ENCODE measurements around the gene ZNF785. TPM values are rescaled to one million over a fixed set of nuclear protein-coding genes. Genes with fewer than 3 reads are reported as not detected.
A peak's percentile ranks its signal among the peaks of the same experiment; 100 is the strongest.

ZNF785 gene
- total and polyA plus RNA-seq, 2 of the 13 experiments (the other 11 are each of a cell fraction or from before 2014, with no cell fraction given), result 0.01 TPM; not detected in 1

DNA sequence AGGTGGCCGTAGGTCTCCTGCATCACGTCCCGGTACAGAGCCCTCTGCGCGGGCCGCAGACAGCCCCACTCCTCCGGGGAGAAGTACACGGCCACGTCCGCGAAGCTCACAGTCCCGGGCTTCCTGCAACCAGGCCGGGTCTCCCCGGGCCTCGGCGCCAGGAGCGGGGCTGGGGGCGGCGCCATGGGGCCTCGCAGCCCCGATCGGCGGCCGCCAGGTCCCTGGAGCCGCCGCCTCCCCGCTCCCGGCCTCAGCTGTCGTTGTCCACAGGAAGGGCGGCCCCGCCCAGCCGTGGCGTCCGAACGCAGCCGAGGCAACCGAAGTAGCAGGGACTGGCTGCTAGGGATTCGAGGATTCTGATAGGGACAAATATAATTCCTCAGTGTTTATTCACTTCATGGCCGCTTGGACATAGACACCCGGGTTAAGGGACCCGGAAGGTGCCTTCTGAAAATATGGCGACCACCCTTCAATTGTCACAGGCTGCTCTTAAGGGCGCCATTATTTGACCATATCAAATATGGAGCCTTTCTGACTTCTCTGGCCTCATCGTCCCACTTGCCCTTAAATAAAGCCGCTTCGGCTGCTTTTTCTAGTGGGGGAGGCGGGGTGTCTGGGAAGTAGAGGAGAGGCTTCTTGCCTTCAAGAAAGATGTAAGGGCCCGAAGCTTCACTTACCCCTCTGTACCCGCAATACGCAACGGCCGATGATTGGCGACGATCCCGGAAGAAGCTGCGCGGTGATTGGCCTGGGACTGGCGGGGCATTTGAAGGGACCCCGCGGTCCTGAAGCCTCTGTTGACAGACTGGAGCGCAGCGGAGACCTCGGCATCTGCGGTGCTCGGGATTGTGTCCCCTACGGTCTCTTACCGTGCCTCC, 13.8 kb downstream of the ZNF785 start, which contains the start of gene ZNF688 (continued):
- TF ChIP-seq, protein P1, sequence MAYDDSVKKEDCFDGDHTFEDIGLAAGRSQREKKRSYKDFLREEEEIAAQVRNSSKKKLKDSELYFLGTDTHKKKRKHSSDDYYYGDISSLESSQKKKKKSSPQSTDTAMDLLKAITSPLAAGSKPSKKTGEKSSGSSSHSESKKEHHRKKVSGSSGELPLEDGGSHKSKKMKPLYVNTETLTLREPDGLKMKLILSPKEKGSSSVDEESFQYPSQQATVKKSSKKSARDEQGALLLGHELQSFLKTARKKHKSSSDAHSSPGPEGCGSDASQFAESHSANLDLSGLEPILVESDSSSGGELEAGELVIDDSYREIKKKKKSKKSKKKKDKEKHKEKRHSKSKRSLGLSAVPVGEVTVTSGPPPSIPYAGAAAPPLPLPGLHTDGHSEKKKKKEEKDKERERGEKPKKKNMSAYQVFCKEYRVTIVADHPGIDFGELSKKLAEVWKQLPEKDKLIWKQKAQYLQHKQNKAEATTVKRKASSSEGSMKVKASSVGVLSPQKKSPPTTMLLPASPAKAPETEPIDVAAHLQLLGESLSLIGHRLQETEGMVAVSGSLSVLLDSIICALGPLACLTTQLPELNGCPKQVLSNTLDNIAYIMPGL (CRISPR knock-in tag; IDR thresholded peaks at IDR 0.05; ENCODE audit: borderline replicate concordance in 1 of 2, low read depth in 1 of 2), result peak in 1 of 2 experiments; percentile 80; a peak in 3 of 4 replicates
- no peak for TF ChIP-seq SNAI1 (CRISPR knock-in tag; IDR thresholded peaks at IDR 0.05; ENCODE audit: borderline replicate concordance)
- TF ChIP-seq BHLHE40 (IDR thresholded peaks at IDR 0.05; ENCODE audit: low read length), result no peak; the same call in 1 of the 2 replicates
- TF ChIP-seq, protein P2, sequence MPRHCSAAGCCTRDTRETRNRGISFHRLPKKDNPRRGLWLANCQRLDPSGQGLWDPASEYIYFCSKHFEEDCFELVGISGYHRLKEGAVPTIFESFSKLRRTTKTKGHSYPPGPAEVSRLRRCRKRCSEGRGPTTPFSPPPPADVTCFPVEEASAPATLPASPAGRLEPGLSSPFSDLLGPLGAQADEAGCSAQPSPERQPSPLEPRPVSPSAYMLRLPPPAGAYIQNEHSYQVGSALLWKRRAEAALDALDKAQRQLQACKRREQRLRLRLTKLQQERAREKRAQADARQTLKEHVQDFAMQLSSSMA (CRISPR knock-in tag; IDR thresholded peaks at IDR 0.05), result peak; percentile 92
- no peak for TF ChIP-seq HMGA1 (CRISPR knock-in tag; conservative IDR thresholded peaks at IDR 0.05)
- no peak; the same call in 1 of the 2 replicates for TF ChIP-seq GZF1 (CRISPR knock-in tag; IDR thresholded peaks at IDR 0.05)
- no peak for TF ChIP-seq RELA (CRISPR knock-in tag; IDR thresholded peaks at IDR 0.05)
- TF ChIP-seq ZNF552 (CRISPR knock-in tag; IDR thresholded peaks at IDR 0.05; ENCODE audit: borderline replicate concordance), result no peak
- TF ChIP-seq ZNF510 (CRISPR knock-in tag; IDR thresholded peaks at IDR 0.05; ENCODE audit: low read depth), result peak; percentile 77; the same call in 1 of the 2 replicates
- peak; percentile 80; the same call in 1 of the 2 replicates for TF ChIP-seq ZNF329 (CRISPR knock-in tag; IDR thresholded peaks at IDR 0.05; ENCODE audit: low read depth)
- TF ChIP-seq MTA1 (CRISPR knock-in tag; IDR thresholded peaks at IDR 0.05; ENCODE audit: borderline replicate concordance), result peak; percentile 89; the same call in 1 of the 2 replicates
- TF ChIP-seq ZNF703 (CRISPR knock-in tag; IDR thresholded peaks at IDR 0.05; ENCODE audit: borderline replicate concordance), result no peak
- TF ChIP-seq ZNF563 (CRISPR knock-in tag; IDR thresholded peaks at IDR 0.05), result no peak; the same call in 1 of the 2 replicates
- peak; percentile 63 for TF ChIP-seq KMT2B (CRISPR knock-in tag; IDR thresholded peaks at IDR 0.05)
- no peak for TF ChIP-seq SP5 (CRISPR knock-in tag; IDR thresholded peaks at IDR 0.05; ENCODE audit: borderline replicate concordance, low read depth)
- TF ChIP-seq EHMT2 (IDR thresholded peaks at IDR 0.05; ENCODE audit: borderline replicate concordance, low read depth, low read length), result no peak
- TF ChIP-seq ZNF546 (CRISPR knock-in tag; conservative IDR thresholded peaks at IDR 0.05), result 0 out of 2 replicates have a peak, but pooled peaks have one; percentile 60
- TF ChIP-seq, protein P3, sequence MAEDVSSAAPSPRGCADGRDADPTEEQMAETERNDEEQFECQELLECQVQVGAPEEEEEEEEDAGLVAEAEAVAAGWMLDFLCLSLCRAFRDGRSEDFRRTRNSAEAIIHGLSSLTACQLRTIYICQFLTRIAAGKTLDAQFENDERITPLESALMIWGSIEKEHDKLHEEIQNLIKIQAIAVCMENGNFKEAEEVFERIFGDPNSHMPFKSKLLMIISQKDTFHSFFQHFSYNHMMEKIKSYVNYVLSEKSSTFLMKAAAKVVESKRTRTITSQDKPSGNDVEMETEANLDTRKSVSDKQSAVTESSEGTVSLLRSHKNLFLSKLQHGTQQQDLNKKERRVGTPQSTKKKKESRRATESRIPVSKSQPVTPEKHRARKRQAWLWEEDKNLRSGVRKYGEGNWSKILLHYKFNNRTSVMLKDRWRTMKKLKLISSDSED (CRISPR knock-in tag; IDR thresholded peaks at IDR 0.05), result no peak
- TF ChIP-seq TGIF2 (CRISPR knock-in tag; IDR thresholded peaks at IDR 0.05), result peak; percentile 100
- no peak for TF ChIP-seq NFATC3 (CRISPR knock-in tag; IDR thresholded peaks at IDR 0.05)
- TF ChIP-seq, protein P4, sequence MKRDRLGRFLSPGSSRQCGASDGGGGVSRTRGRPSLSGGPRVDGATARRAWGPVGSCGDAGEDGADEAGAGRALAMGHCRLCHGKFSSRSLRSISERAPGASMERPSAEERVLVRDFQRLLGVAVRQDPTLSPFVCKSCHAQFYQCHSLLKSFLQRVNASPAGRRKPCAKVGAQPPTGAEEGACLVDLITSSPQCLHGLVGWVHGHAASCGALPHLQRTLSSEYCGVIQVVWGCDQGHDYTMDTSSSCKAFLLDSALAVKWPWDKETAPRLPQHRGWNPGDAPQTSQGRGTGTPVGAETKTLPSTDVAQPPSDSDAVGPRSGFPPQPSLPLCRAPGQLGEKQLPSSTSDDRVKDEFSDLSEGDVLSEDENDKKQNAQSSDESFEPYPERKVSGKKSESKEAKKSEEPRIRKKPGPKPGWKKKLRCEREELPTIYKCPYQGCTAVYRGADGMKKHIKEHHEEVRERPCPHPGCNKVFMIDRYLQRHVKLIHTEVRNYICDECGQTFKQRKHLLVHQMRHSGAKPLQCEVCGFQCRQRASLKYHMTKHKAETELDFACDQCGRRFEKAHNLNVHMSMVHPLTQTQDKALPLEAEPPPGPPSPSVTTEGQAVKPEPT (CRISPR knock-in tag; IDR thresholded peaks at IDR 0.05; ENCODE audit: low read depth), result peak; percentile 26; the same call in 1 of the 2 replicates
